GM12892 (cell line): ENCODE measurements around the gene NLRP13.

Source experiments
- POLR2A ChIP-seq: IDR thresholded peaks from 2 replicates; pipeline ENCODE4 v1.6.1; 2011; ENCODE audit warnings: low read depth, low read length, control low read depth
- POLR2AphosphoS5 ChIP-seq: IDR thresholded peaks from 2 replicates; pipeline ENCODE4 v1.6.1; 2011; ENCODE audit warnings: low read depth, low read length, control low read depth

DNA sequence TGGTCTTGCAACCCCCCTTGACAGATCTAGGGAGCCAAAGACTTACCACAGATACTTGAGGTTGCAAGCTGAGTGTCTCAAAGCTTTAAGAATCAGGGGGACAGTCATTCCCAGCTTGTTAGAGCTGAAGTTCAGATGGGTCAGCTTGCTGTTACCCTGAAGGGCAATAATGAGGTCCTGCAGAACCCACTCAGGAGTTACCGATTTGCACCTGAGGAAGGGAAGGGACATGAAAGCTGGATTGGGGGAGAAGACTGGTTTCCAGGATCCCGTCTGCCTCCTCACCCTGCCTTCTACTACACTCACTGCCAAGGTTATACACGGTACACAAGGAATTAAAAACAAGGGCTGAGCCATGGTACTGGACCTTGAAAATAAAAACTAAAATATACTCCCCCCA lies 24.4 kb downstream of the NLRP13 start:
- no peak for TF ChIP-seq POLR2A
- TF ChIP-seq POLR2AphosphoS5: no peak
